ENCODE measurements around the gene RNF26.

Gene RNF26

DNA sequence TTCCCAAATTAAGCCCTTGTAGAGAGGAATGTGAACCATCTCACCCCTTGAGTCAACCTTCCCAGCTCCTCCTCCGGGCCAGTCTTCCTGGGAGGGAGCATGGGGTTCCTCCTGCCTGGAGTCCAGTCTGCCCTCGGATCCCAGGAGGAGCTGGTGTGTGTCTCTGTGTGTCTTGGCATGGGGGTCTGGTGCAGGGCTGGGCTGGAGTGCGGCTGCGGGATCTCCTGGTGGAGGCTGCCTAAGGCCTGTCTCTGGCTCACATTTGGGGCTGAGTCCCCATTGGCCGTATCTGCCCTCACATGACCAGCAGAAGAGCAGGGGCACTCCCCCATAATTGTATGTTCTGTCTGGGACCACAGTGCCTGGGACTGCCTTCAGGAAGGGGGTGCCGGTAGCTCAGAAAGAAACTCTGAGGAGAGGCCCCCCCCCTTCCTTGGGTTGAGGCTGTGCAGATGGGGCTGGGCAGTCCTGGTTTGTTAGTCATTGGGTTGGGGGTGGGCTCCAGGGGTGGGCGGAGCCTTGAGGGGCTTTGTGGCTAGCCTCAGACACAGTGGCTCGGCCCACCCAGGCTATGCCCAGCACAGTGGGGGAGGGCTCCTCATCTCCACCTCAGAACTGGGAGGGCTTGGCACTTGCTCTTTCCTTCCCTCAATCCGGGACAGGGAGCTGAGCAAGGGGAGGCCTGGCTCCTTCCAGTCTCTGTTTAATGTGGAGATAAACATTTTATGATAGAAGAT, 3.4 kb downstream of the RNF26 start:
- no peak for DNase-seq

DNA sequence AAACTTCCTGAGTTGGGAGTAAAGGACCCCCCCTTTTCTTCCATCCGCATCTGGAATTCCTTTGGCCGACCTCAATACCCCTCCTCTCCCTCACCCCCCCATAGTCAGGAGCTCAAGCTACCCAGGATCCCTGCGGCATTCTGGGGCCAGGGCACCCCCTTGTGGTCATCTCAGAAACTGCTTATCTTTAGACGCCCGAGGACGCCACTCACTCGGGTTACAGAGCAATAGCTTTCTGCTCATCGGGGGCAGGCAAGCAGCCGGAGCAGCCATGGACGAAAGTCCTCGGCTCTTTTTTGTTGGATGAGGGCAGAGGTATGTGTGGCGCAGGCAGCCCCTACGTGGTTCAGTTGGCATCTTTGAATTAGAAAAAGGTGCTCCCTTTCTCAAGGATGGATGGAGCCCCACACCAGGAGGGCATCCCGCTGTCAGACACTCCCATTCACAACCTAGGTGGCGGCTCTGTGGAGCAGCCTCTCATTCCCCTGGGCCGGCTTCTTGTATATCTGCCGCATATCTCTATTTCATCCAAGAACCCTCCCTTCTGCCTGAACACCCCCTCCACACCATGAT, 4.1 kb downstream of the RNF26 start:
- DNase-seq: peak; percentile 76

DNA sequence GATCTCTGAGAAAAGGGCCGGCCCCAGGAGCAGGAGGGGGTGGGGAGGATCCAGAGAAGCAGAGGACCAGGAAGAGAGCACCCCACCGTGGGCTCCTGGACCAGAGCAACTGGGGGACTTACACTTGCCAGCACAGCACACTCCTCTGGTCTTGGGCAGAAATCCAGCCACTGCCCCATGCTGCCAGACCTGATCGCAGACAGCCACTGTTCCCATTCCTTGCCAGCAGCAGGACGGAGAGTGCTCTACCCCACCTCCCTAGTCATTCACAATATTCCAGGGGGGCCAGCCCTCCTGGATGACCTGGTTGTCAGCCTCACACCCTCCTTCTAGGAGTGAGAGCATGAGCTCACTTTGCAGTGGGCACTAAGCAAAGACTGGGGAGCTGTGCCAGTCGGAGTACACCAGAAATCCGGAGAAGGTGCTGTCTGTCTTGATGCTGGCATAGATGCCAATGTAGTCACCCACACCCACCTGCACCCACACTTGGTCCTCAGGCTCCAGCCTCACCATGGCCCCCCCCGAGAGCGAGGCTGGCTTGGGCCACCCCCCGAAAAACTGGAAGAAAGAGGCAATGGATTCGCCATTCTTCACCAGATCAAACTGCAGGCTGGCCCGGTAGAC, 4.8 kb downstream of the RNF26 start:
- DNase-seq: no peak

DNA sequence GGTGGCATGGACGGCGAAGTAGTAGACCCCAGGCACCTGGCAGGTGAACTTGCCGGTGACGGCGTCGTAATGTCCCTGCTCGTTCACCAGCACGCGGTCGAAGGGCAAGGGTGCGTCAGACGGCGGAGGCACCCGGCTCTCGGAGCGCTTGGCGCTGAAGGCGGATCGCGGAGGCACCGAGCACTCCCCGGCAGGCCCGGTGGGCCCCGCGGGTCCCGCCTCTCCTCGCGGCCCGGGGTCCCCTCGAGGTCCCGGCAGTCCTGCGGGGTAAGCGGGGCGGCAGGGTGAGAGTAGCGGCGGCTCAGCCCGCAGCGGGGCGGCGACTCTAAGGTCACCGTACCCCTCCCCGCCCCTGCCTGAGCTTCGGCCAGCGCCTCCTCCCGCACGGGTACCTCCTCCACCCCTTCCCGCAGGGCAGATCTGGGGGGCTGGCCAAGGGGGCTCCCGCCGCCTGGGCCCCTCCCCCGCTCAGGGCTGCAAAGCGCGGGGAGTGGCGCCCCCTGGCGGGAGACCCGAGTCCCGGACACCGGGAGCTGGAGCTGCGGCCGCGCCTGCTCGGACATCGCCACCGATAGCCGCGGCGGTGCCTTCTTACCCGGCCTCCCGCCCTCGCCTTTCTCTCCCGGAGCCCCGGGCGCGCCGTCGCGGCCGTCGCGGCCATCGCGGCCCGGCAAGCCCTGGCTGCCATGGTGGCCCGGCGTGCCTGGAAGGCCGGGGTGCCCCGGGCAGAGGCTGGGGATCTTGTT, 5.4 kb downstream of the RNF26 start:
- DNase-seq: peak; percentile 38

DNA sequence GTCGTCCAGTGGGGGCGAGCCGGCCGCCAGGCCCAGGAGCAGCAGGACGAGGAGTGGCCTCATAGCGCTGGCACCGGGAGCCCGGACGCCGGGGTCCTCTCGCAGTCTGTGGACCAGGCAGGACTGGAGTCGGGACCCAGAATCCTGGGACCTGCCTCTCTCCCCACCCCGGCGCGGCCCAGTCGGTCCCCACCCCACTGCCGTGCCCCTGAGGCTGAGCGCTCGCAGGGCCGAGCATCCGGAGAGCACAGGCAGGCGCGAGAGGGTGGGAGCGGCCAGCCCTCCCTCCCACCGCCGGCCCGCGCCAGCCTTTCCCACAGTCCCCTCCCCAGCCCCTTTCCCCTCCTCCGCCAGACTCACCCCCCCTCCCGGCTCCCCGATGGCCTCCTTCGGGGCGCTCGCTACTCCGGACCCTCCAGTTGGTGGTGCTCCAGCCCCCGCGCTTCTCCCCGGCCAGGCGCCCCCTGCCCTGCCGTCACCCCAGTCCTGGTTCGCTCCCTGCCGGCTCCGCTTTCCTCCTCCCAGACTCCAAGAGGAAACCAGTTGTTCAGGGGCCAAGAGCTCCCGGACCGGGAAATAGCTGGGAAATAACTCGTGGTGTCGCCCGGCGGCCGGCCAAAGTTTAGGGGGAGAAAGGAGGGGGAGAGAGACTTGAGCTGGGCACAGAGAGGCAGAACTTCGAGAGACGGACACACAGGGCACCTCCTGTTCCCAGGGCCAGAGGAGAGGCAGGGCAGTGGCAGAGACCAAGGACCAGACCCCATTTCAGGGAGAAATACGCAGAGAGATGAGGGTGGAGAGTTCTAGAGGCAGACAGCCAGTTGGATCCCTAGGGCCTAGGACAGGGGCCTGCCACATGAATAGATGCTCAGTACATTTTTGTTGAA, 6.3 kb downstream of the RNF26 start, which contains the start of gene C1QTNF5:
TSS of gene C1QTNF5 (minus strand) at position 549 of the 887 bp plus-strand sequence. CDS start at position 63, 486 bp downstream.
- no peak for DNase-seq

DNA sequence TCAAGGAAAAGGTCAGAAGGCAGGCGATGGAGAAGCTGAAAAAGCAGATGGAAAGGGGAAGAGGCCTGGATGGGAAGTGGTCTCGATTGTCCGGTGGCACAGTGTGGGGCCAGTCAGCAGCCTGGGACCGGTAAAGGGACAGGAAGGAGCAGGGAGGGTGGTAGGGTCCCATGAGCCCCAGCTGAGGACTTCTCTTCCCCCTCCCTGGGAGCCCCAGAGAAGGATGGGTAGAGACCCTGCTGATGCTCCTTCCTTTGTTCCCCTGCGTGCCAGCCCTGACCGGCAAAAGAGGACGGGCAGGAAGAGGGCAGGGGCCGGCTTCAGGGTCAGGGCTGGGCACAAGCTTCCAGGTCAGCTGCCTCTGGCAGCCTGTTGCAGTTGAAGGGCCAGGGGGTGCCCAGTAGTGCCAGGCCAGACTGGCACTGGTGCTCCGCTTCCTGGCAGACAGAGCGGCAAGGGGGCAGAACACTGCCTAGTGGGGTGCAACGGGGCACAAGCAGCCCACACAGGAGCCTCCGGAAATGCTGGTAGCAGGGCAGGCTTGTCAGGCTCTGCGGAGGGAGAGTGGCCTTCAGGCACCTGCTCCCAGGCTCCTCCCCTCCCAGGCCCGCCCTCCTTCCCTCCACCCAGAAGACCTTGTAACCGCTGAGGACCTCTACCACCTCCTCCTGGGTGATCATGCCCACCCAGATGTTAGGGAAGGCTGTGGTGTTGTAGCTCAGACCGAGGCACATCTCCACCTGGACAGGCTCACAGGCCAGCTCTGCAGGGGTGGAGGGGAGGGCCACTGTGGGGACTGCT, 7.1 kb downstream of the RNF26 start:
- no peak for DNase-seq

DNA sequence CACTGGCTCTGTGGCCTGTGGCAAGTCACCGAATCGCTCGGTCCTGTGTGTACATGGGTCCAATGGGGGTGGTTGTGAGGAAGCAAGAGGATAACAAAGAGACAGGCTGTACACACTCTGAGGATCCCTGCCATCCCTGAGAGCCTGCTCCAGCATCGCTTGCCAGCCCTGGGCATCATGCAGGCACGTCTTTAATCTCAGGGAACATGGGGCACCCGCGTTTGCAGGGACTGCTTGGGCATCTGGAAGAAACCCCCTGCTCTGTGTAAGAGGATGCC, 7.6 kb downstream of the RNF26 start:
- DNase-seq: no peak

DNA sequence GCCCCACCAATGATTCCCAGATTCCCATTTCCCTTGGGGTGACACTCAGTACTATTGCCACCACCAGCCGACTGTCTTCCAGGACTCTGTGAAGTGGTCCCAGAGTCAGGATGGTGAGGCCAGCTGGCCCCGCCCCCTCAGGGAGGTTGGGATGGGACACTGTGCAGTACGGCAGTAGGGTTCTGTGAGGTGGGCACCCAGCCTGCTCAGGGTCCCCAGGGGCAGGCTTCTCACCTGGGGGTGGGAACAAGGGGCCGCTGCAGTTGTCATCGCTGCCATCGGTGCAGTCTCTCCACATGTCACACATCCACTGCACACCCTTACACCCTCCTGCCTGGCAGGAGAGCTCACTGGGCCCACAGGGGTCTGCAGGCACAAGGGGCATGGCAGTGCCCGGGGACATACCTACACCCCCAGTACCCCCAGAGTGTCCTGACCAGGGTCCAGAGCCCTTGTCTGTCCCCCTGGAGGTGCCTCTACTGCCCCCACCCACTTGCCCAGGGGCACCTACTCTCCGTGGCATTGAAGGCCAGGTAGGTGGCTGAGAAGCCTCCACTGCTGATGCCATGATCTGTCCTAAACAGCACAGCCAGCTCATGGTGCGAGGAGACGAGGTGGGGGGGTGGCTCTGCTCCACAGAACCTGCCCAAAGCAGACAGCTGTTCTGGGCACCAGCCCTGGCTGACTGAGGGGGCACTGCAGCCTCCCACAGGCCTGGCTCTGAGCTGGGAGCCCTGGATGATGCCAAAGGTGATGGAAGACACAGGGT, 8.2 kb downstream of the RNF26 start:
- DNase-seq: no peak

DNA sequence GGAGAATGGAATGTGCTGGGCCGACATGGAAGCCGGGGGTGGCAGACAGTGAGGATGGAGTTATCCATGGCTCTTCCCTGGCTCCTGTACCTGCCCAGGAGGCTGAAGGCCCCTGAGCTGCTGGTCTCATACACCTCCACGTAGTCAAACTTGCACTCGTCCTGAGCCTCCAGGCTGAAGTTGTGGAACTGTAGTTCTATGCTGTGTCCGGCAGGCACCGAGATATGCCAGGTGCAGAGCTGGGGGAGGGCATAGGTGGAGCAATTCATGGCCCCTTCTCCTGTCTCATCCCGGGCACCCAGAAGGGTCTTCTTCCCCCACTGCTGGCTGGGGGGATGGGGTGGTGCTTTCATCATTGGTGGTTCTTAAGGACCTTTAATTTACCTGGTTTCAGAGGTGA, 9.4 kb downstream of the RNF26 start:
- no peak for DNase-seq

DNA sequence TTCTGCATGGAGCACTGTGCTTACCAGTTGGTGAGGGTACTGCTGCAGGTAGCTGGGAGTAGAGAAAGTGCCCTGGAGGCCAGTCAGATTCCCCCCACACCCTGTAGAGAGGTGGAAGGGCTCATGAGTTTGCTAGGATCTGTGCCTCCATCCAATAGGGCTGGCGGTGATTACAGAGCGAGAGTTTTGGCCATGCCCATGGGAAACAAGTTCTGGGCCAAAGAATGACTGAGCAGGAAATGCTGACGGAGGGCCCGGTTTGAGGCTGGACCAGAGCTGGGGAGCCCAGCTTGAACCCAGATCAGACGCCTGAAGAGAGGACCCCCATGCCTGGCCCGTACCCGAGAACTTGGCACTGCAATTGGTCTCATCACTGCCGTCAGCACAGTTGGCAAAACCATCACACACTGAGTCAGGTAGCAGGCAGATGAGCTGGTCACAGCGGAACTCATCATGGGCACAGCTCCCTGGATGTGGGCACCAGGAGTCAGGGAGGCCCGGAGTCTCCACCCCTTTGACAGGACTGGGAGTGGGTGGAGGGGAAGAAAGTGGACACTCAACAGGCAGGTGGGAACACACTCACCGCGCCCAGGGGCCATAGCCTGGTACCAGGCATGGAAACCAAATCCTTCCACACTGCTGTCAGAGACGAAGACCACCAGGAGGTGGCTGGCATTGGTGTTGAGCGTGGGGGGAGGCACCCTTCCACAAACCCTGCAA, 10.1 kb downstream of the RNF26 start:
- DNase-seq: no peak

DNA sequence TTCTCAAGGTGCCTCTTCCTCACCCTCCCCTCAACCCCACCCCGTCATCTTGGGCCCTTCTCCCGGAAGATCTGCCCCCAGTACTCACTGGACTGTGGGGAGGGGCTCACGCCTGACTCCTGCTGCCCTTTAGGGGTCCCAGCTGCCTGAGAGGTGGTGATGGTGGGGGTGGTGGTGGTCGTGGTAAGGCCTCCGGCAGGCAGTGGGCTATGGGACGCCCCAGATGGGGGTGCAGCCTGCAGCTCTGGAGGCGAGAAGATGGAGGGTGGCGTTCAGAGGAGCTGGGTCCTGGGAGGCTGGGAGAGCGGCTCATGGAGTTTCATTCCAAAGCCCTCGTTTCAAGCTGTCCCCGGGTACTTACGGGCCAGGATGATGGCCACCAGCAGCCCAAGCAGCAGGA, 11.4 kb downstream of the RNF26 start:
- no peak for DNase-seq

DNA sequence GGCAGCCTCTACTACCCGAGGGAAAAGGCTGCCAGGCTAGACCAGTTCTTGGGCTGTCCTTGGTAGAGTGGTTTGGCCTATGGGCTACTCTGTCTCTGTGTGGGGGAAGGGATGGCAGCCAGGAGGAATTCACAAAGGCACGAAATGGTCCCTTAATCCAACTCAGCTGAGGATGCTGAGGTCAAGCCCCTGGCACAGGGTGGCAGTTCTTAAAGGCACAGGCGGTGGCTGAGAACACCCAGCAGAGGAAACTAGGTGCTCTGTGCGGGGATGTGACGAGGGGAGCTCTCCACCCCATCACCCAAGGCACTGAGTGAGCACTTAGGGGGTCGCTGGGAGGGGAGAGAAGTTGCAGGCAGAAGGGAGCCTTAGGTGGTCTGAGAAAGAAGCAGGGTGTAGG, 12.3 kb downstream of the RNF26 start, which contains the start of gene MFRP:
TSS of gene MFRP (minus strand) at position 101 of the 400 bp plus-strand sequence. CDS start 192 bp downstream, outside the sequence.
- no peak for DNase-seq

DNA sequence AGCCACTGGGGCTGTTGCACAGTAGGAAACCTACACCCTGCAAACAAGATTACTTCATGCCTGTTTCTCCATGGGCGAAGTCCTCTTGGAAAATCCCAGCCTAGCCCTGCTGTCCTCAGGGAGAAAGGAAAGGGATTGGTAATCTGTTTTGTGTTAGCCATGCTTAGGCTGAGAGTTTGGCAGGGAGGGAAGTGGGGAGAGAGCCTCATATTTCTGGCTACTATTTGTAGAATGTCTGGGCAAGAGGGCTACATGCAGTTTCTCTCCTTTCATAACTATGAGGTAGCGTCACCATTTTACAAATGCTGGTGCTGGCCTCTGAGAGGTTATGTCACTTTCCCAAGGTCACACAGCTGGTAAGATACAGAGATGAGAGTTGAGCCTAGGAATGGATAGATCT, 12.9 kb downstream of the RNF26 start:
- no peak for DNase-seq

DNA sequence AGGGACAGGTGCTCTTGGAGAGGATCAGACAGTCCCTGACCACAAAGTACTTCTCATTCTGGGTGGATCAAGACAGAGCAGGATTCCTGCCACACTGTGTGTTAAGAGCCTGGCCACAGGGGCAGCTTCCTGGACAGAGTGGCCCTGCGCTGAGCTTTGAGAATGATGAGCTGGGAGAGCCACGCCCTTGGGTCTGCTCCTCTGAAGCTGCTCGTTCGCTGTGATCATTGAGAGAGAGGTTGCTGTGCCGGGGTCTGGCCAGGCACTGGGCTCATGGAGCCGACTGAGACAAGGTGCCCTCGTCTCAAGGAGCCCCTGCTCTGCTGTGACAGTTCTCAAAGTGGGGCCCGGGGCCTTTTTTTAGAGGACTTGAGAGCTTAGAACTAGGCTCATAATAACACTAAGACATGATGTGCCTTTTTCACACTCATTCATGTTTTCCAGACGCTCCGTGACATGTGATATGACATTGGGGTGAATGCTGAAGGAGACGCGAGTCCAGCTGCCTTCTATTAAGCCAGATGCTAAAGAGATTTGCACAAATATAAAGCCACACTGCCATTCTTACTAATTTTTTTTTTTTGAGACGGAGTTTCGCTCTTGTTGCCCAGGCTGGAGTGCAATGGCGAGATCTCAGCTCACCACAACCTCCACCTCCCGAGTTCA, 13.7 kb downstream of the RNF26 start:
- DNase-seq: no peak

DNA sequence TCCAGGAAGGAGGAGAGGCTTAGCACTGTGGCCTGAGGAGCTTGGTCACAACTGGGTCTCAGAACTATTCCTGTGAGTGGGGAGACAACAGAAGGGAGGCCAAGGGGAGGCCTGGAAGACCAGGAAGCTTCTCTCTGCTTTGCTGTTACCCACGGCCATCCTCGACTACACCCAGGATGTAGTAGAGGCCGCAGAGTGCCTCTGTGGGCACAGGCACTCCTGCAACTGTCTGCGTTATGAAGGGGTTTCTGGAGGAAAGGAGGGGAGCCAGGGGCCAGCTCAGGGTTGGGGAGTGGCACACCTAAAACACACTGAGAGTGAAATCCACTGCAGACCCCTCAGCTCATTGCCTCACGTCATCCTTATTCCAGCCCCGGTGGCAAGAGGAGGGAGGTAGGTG, 16.0 kb downstream of the RNF26 start:
- no peak for DNase-seq

DNA sequence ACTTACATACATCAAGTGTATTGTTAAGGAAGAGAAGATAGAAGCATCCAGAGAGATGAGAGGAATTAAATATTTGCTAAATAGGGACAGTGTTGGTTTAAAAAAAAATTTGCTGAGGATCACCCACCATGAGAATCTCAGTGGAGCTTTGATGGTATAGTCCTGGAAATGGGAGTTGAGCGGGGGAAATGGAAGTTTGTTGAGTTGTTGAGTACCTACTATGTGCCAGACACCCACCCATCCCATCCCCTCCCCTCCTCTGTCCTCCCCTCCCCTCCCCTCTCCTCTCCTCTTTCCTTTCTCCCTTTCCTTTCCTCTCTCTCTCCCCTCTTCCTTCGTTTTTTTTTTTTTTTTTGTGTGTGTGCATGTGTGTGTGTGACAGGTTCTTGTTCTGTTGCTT, 16.9 kb downstream of the RNF26 start:
- DNase-seq: no peak

DNA sequence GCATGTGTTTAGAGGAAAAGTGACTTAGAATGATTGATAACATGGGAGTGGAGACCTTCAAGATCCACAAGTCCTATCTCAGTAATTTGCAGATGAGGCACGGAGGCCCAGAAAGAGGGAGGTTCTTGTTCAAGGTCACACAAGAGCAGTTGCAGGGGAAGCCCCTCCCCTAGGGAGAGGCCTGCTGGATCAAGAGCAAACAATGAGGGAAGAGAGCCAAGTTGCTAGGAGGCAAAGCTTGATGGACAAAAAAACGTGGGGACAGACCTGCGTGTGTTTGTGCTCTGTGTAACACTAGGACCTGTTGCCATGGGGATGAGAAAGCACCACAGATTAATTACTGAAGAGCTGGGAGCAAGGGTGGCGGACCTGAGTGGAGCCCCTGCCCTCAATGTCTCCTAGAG, 18.5 kb downstream of the RNF26 start:
- DNase-seq: peak; percentile 96

DNA sequence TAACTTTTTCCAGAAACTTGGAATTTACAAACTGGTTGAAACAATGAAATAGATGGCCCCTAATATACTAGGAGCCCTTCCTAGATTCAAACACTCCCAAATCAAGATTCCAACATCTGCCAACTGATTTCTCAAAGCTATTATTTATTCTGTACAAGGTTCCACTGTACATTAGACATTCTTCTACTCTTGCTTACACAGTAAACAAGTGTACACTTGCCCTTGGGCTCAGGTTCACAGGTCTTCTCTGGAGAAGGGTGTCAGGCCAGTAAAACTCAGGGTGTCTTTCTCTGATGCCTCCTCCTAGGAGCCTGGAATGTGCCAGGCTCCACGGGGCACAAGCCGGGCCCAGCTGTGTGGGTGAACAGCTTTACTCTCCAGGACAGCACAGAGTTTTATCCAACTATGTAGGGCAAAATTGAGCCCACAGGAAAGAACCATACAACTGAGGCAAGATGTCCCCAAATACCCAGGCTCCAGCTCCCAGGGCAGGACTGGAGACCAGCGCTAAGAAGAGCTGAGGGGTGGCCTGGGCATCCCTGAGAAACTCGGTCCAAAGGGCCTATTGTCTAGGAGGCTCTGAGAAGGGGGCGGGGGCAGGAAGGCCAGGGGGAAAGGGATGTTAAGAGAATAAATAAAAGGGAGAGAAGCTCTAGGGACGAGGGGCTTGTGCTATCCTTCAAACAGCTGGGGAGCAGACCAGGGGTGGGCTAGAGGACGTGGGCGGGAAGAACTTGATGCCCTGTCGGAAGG, 20.9 kb downstream of the RNF26 start:
- no peak for DNase-seq
